GM04503 (cell line): ENCODE measurements around the gene FAM131C.
A peak's percentile ranks its signal among the peaks of the same experiment; 100 is the strongest.
"Not testable (repeated sequence)": the region's sequence is repeated elsewhere in the genome, so short reads cannot be mapped to it uniquely, and the experiment has no call there.

Source experiments
- DNase-seq: peaks from one replicate; pipeline ENCODE4 v3.0.0-alpha.2; 2012; ENCODE audit warnings: low read depth

FAM131C gene

DNA sequence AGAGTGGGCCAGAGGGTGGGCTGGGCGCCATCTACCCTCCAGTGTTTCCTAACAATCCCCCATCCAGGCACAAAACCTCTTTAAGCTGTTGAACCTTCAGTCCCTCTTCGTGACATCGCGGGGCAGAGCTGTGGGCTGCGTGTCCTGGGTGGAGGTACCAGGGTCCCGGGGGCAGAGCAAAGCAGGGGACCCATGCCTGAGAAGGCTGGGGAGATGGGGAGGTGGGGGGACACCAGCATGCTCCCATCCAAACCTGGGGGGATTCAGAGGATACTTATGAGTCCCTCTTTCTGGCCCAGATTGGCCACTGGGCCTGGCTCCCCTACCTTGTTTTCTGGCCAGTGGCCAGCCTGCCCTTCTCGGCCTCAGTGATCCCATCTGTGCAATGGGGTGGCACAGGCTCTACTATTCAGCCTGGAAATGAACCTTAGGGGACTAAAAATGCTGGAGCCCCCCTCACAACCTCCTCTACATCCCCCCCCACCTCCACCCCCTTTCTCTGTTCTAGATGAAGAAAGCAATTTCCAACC lies 40.3 kb downstream of the FAM131C start:
- DNase-seq, result not testable (repeated sequence)

DNA sequence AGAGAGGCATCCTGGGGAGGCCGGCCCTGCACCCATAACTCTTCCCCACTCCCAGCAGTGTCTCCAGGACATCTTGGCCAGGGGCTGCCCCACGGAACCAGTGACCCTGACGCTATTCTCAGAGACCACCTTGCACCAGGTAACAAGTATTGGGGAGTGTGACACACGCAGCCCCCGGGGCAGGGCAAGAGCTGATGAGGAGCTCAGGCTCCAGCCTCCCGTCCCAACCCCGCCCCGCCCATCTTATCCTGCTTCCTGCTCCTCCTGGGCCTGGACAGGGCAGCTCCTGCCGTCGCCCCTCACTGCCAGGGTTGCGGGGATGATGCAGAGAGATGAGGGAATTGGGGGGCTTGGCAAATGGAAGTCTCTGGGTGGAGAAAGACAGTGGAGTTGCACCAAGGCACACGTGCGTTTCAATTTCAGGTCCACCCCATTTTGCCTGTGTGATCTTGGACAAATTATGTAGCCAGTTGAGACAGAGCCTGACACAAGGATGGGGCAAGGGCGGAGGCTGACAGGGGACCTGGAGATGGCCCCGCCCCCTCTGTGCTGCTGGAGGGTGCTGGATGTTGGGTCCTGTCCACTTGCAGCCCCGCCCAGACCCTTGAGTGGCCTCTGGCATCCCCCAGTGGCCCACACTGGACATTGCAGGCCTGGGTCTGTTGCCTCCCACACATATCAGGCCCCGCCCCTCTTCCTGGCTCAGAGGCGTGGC lies 40.9 kb downstream of the FAM131C start:
- DNase-seq, result no peak

DNA sequence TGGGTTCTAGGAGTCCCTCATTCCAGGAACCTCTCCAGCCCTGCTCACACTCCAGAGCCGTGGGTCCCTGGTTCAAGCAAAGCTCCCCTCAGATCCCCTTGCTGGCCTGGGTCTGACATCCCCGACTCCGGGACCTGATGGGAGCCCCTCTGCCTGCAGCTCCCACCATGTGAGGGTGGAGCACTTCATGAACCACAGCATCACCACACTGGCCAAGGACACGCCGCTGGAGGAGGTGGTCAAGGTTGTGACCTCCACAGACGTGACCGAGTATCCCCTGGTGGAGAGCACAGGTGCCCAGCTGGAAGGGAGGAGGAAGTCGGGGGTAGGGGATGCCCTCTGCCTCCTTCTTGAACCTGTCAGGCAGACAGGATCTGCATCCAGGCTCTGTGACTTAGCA lies 41.9 kb downstream of the FAM131C start:
- no peak for DNase-seq

DNA sequence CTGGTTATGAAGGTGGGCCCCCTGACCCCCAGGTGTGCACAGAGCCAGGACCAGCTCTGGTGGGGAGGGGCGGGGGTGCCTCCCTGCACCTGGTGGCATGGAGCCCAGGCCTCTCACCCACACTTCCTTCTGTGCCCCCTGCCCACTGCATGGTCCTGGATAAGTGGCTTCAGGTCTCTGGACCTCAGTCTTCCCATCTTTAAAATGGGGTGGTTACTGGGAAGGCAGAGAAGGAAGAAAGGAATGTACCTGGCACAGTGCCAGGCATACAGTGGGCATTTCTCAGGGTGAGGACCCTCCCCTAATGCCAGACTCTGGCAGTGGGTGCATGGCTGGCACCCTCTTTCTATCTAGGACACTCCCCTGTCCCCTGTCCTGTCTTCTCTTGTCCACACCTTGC lies 44.2 kb downstream of the FAM131C start:
- DNase-seq, result no peak

DNA sequence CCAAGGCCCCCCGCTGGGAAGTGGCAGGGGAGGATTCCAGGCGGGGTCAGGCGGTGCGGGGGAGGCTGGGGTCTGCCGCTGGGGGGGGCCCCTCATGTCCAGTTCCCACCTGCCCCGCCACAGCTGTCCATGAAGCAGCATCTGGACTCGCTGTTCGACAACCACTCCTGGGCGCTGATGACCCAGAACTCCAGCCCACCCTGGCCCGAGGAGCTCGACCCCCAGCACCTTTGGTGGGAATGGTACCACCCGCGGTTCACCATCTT lies 44.5 kb downstream of the FAM131C start:
- not testable (repeated sequence) for DNase-seq

DNA sequence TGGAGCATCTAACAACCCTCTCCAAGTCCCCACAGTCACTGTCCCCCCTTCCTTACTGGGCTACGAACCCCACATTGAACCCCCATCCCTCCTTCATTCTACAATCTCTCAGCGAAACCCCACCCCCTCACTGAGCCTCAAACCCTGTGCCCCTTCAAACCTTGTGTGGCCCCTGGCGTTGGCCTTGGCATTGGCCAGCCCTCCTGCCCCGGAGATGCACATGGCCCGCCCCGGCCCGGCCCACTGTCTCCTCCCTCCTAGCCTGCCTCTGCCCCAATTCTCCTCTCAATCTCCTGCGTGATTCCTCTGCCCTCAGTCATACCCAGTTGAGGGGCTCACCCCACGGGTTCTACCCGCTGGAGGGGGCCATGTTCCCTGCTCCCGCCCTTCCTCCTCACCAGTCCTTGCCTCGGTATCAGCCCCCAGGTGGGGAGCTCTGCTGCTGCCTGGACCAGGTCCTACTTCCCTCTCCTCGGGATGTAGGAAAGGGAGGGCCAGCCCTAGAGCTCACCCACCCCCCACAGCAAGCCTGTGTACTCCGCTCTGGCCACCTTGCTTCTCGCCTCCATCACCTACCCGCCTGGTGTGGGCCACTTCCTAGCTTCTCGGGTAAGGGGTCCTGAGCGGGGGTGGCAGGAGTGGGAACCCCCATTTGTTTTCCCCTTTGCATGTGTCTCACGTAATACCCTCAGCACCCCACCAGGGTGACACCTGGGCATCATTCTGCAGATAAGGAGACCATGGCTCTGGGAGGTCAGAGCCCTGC lies 45.0 kb downstream of the FAM131C start:
- DNase-seq, result no peak

DNA sequence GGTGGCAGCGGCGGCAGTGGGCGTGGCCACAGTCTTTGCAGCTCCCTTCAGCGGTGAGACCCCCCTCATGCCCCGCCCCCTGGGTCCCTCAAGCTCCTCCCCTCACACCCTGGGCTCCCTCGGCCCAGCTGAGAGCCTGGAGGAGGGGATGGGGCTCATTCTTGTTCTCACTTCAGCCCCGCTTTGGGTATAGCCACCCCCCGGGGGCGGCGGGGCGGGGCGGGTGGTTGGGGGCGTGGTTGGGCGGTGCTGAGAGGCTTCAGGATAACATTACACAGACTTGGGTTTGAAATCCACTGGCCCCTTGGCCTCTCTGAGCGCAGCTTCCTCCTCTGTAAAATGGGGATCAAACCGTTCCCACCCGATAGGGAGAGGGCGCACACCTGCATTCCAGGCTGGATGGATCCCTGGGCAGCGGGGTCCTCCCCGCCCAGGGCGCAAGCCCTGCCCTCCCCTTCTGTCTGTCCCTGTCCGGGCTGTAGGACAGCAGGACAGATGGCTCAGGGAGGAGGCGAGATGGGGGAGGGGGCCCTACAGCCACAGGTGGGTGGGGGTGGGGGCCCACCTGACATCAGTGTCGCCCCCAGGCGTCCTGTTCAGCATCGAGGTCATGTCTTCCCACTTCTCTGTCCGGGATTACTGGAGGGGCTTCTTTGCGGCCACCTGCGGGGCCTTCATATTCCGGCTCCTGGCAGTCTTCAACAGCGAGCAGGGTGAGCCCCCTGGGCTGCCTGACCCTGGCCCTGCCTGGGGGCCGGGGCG lies 46.5 kb downstream of the FAM131C start:
- DNase-seq, result no peak

DNA sequence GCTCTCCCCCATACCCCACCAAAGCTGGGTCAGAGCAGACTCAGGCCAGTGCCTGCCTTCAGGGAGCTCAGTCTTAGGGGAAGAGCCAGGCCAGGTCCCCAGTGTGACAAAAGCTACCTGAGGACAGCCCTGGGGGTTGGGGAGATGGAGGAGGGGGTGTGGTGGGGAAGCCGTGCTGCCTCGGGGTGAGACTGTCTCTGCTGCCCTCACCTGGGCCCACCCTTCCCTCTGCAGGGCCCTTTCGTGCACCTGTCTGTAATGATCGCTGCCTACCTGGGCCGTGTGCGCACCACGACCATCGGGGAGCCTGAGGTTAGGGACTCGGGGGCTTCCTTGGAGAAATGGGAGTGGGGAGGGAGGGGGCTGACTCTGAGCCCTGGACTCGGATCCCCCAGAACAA lies 47.1 kb downstream of the FAM131C start:
- not testable (repeated sequence) for DNase-seq

DNA sequence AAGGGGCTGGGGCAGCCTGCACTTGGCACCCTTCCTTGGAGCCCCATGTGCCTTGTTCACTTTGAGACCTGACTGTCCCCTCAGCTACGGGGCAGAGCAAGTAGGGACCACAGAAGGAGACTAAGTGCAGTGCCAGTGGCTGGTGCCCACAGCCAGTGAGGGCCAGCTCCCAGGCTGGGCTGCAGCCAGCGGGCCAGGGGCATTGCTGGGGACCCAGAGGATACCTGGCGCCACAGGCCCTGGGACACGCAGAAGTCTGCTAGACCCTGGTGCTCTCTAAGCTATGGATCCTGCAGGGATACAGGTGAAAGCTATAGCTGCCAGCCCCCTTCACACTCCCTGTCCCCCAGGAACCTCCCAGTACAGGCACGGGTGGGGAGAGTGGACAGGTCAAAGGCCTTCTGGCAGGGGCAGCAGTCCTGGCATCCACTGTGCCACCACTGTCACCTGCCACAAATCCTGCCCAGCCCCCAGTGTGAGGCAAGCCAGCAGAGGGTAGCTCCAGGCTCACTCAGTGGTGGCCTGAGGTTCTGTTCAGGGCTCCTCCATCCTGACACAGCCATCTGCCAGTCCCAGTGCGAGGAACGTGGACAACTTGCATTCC lies 50.3 kb downstream of the FAM131C start:
- DNase-seq, result no peak

DNA sequence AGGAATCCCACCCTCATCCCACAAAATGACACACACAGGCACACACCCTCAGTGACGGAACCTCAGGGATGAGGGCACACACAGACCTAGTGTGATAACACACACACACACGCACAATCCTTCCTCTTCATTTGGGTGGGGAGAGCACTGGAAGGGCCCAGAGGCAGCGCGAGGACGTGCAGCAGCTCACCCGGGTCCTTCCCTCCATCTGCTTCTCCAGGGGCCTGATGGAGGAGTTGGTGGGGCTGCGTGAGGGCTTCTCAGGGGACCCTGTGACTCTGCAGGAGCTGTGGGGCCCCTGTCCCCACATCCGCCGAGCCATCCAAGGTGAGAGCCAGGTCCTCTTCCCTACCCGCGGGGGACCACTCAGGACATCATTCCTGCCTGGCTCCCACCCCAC lies 51.1 kb downstream of the FAM131C start:
- no peak for DNase-seq

DNA sequence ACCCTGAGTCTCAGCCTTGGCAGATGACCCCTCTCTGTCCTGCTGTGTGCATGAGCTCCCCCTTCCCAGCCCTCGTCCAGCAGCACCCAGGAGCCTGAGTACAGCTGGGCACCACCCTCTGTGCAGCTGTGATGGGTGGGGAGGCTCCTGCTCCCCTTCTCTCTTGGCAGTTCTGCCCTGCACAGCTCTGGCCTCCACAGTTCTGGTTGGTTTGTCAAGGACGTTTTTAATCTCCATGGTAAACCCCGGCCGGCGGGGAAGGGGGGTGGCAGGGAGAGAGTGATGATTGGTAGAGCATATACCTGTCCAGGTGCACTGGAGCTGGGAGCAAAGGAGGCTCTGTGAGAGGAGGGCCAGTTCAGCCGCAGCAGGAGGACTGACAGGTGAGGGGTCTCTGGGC lies 51.8 kb downstream of the FAM131C start, which contains the start of gene CLCNKA:
CLCNKA (plus strand) TSS at position 356 of the 400 bp plus-strand sequence. CDS start 584 bp downstream, outside the sequence.
- no peak for DNase-seq

DNA sequence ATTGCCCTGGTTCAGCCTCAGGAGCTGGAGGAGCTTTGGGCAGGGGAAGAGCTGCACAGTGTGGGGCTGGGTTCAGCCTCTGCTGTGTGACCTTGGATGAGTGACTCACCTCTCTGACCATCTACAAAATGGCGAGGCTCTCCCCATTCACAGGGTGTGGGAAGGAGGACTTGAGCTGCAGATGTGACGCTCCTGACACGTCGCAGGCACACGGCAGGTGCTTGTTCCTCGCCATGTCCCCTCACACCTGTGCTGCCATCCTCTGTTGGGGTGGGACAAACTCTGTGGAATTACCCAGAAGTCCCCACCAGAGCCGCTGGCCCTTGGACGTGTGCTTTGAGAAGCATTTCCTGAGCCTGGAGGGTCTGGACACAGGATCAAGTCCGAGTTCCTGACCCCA lies 52.6 kb downstream of the FAM131C start:
- DNase-seq, result not testable (repeated sequence)

DNA sequence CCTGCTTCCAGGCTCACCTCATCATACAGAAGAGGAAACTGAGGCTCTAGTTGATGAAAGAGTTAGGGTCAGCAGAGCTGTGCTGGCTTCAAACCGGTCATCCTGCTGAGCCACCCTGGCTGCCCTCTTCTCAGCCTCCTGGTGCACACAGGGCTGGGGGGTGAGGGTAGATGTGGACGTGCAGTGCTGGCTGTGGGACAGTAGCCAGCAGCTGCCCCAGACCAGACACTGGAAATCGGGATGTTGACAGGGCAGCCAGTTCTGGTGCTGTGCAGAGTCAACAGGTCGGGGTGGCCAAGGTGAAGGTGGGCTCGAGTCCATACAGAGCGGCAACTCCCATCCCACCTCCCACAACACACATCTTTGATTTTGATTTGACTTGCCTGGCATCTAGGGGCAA lies 53.1 kb downstream of the FAM131C start:
- no peak for DNase-seq

DNA sequence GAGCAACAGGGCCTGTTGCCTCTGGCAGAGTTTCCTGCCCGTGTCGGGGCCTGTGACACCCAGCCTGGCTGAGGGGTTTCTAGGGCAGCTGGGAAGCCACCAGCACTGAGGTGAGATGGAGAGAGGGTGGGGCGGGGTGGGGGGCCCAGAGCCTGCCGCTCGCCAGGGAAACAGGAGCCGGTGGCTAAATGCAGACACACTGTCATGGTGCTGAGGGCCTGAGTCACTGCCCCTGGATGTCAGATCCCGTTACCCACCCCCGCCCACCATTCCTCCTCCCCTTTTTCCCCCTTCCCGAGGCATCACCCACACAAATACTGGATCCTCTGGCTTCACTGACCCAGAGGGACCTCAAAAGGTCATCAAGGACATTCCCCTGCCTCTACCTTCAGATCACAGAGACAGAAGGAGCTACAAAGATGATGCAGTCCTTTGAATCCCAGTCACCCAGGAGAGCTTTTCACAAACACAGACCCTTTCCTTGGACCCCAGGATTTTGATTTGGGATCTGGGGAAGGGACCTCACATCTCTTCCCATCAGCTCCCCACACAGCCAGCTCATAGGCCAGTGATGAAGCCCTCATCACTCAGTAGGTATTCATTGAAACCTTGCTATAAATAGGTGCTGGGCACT lies 53.7 kb downstream of the FAM131C start:
- DNase-seq, result no peak

DNA sequence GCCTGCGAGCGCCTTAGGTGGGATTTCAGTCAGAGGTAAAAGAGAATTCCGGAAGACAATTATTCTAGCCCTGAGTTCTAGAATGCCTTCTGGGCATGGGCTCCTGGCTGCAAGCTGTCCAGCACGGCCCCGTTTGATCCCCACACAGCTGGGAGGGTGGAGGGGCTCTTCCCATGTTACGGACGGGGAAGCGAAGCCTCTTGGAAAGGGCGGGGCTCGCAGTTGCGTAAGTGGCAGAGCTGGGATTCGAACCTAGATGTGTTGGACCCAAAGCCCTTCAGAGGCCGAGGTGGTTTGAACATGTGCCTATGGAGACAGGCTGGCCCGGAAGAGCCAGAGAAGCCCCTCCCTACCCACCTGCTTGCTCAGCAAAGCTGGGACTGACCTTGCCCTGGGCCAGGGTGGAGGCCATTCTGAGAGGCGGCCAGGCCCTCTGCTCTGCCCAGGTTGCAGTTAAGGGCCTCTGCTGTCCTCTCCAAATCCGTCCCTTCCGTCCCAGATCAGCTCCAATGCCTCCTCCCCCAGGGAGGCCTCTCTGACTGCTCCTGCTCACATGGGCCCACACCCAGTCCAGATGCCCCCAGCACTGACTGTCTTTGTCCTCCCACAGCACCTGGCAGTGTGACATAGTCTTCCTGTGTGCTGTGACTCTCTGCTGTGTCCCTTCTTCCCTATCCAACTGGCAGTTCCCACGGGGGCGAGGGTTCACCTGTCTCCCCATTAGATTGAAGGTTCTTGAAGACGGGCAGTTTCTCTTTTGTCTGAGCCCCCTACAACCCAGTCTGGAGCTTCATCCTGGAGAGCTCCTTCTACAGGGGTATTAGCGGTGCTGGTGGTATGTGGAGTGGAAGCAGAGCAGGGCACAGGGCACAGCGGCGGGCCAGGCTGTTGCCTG lies 54.5 kb downstream of the FAM131C start:
- DNase-seq, result no peak

DNA sequence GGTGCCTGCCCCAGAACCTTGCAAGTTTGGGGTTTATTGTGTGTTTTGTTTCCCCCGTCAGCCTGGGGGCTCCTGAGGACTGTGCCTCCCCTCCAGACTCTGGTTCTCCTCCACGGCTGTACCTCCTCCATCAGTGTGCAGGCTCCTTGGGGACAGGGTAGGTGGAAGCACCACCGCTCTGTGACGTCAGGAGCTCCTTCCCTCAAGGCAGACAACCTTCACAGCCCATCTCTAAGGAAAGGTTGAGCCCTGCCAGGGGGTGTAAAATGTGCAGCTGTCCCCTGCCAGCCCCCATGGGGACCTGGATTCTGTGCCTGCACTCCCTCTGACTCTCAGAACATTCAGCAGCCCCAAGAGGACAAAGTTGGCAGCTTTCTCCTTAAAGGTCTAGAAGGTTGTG lies 55.1 kb downstream of the FAM131C start:
- no peak for DNase-seq

DNA sequence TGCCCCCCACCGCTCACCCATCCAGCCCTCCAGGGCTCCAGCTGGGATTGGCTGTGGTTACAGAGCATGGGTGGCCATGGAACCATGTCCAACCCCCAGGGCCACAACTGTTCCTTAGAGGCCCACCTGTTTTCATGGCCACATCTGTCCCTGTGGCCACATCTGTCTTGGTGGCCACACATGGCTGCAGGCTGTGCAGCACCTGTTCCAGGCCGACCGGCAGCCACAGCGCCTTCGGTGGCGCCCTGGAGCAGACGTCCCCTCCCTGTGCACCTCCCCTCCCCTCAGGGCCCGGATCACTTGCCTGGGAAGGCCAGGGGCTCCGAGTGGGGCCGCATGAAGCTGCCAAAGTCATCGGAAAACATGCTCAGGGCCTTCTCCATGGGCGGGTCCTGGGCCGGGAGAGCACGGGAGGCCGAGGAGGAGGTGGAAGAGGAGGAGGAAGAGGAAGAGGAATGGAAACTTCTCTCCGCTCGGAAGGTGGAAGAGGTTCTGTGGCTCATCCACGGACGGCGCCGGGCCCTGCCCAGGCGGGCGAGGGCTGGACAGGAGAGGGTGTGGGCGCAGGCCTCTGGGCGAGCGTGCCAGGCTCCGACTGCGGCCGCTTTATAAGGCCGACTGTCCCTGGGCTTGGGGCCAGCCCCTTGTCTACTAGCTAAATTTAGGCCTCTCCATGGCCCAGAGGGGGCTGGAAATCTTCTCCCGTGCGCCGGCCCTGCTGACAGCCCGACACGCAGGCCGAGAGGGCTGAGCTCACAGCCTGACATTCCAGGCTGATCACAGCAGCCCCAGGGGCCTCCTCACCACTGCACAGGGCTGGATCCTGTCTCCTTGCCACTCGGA lies 55.8 kb downstream of the FAM131C start, which contains the start of gene HSPB7:
HSPB7 (minus strand) TSS at position 583 of the 843 bp plus-strand sequence; CDS start at position 503, 80 bp downstream.
- DNase-seq, result peak; percentile 86

DNA sequence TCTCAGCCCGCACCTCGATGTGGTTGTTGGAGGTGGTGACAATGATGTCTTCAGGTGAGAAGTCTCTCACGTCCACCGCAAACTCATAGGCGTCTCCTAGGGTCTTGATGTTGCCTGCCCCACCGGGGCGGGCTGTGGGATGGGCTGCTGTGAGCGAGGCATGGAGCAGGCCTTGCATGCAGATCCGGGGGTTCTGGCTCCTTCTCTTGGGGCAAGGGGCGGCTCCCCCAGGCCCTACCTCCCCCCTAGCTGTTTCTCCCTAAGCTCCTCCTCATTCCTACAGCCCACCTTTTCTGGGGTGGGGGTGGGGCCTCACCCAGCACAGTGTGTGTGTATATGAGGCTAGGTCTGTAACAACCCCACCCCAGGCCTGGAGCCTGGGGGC lies 56.4 kb downstream of the FAM131C start:
- no peak for DNase-seq

DNA sequence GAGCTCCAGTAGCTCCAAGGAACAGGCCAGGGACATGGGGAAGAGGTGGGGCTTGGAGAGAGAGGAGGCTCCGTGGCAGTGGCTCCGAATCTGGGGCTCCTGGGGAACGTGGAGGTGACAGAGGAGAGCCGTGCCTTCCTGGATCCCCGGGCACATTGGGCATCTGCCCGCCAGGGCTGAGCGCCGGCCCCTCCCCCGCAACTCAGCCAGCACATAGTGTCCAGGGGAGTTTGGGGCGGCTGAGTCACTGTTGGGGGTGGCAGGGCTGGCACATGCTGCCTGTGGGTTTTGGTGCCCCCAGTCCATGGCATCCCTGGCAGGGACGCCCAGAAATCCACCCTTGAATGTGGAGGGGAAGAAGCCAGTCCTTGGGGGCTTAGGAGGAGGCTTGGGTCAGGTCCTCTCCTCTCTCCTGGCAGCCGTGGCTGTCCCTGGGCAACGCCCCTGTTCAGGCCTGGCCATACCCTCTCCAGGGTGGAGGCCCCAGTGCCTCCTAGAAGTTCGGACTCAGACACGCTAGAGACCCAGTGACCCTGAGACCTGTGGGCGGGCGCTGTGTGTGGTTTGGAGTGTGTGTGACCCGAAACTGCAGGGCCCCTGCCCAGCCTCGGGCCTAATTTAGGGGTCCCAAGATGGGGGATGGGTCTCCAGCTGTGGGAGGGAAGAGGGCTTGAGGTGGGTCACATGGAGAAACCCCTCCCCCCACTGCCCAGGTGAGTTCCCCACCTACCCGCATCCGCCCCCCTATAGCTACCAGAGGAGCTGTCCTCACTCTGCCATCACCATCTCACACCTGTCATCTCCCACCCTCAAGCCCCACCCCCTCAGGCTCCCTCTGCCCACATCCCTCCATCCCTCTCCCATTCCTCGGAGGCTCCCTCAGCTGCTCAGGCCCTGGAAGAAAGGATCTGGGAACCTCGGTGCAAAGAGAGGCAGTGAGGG lies 57.2 kb downstream of the FAM131C start:
- DNase-seq, result no peak
